NCI-H2107 (cell line): Measurements from ENCODE around the gene ZNF460.

Experiments
- DNase-seq: peaks from one replicate; lab custom pipeline; 2025; lab: John Stamatoyannopoulos, UW

Gene ZNF460

GRCh38 chr19:57280962-57281400, 696 bp downstream of the ZNF460 start:
- DNase-seq: no peak

DNA sequence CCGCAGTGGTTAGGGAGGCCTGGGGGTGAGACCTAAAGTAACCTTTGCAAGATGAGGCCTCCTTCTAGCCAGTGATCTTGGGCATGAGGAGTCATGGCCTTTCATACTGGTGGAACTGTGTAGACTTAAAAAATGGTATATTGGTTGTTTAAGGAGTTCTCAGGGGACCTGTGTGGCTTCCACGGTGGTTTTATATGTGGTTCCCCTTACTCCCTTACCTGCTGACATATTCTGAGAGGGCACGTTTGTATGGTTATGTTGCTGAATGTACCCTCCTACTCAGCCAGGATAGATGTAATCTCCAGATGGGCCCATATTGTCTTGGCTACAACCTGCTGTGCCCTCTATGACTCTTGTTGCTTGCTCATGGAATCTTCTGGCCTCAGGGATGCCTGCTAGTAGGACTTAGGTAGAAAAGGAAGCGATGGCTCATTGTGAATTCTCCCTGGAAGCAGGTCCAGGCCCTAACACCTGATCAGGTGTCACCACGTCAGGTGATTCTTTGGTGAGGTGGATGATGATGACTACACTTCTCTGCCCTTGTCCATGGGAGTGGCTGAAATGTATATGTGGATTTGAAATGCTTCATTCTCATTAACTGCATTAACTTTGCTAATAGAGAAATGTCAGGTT, 1.8 kb downstream of the ZNF460 start:
- DNase-seq: no peak

DNA sequence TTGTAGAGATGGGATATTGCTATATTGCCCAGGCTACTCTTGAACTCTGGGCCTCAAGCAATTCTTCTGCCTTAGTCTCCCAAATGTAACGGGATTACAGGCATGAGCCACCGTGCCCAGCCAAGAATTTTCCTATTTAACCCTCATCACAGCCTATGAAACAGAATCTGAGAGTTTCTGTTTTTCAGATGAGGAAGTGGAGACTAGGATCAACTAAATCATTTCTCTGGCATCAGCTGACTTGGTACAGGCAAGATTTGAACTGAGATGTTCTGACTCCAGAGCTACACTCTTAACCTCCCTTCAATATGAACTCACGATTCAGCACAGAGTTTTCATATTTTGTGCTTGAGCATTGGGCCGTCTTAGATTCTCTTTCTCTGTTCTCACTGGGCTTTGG, 8.1 kb downstream of the ZNF460 start:
- no peak for DNase-seq

- no peak for DNase-seq
These were observed 10.7 kb downstream of the ZNF460 start for GRCh38 chr19:57290970-57291369.

DNA sequence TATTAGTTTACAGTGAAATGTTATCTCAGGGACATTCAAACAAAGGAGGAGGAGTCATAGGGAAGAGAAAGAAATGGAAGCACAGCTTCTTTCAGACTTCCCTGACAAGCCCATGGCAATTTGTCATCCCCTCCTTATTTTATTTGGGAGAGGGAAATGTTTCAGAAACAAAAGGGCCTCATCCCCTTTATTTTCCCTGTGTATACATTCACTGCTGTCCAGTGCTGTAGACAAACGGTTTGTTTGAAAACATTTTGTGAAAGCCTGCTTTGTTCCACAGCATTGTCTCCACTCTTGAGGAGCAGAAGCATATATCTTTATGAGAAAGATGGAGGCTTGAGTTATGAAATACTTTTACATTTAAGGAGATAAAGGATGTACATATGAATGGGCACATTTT, 12.3 kb downstream of the ZNF460 start:
- no peak for DNase-seq

GRCh38 chr19:57293719-57294118, 13.4 kb downstream of the ZNF460 start:
- DNase-seq: no peak

- DNase-seq: peak; percentile 54
These were observed 21.8 kb downstream of the ZNF460 start for GRCh38 chr19:57302020-57302465.

- no peak for DNase-seq
These were observed 22.6 kb downstream of the ZNF460 start for GRCh38 chr19:57302727-57303401.

DNA sequence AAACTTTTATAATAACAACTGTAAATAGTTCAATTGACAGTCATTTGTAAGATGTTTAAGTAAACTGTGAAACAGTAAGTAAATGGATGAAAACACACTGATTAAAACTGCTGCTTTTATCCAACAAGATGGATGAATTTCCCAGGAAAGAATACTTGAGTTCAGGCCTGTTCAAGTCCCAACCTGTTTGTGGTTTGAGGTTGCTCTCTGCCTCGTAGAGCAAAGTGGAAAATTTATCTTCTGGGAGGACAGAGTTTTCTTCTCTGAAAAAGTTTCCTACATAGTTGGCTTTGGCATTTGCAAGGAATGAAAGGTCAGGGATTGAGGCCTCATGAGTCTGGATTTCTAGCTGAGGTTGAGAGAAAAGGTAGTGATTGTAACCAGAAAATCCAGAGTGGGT, 24.8 kb downstream of the ZNF460 start:
- DNase-seq: no peak

GRCh38 chr19:57308514-57308913, 28.2 kb downstream of the ZNF460 start:
- DNase-seq: no peak

GRCh38 chr19:57310792-57311191, 30.5 kb downstream of the ZNF460 start:
- DNase-seq: no peak

DNA sequence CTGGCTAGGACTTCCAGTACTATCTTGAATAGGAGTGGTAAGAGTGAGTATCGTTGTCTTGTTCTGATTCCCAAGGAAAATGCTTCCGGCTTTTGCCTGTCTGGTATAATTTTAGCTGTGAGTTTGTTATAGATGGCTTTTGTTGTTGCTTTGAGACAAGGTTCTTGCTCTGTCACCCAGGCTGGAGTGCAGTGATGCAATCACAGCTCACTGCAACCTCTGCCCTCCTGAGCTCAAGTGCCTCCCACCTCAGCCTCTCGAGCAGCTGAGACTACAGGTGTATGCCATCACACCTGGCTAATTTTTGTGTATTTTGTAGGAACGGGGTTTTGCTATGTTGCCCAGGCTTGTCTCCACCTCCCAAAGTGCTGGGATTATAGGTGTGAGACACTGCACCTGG, 33.9 kb downstream of the ZNF460 start:
- DNase-seq: no peak

DNA sequence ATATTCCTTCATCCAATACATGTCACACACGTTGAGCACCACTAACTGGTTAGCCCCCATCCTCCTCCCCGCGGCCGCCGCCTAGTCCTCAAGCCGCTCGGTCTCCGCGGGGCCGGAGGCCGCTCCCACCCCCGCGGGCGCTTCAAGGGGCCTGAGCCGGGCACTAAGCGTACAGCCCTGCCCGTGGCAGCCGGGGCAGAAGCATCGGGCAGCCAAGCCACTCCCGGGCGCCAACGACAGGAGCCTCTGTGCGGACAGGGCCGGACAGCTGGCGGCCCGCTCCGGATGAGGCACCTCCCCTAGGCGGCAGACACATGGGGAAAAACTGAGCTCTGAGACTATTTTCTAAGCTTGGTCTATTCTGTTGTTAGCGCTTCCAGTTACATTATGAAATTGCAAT, 37.2 kb downstream of the ZNF460 start:
- DNase-seq: no peak

DNA sequence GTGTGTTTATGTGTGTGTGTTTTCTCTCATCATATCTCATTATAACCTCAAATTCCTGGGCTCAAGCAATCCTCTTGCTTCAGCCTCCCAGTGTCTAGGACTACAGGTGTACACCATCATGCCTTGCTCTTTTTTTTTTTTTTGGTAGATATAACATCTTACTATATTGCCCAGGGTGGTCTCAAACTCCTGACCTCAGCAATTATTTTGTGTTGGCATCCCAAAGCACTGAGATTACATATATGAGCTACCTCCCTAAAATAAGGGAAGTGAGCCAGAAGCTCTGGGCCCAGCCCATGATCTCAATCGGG, 39.5 kb downstream of the ZNF460 start:
- DNase-seq: no peak

DNA sequence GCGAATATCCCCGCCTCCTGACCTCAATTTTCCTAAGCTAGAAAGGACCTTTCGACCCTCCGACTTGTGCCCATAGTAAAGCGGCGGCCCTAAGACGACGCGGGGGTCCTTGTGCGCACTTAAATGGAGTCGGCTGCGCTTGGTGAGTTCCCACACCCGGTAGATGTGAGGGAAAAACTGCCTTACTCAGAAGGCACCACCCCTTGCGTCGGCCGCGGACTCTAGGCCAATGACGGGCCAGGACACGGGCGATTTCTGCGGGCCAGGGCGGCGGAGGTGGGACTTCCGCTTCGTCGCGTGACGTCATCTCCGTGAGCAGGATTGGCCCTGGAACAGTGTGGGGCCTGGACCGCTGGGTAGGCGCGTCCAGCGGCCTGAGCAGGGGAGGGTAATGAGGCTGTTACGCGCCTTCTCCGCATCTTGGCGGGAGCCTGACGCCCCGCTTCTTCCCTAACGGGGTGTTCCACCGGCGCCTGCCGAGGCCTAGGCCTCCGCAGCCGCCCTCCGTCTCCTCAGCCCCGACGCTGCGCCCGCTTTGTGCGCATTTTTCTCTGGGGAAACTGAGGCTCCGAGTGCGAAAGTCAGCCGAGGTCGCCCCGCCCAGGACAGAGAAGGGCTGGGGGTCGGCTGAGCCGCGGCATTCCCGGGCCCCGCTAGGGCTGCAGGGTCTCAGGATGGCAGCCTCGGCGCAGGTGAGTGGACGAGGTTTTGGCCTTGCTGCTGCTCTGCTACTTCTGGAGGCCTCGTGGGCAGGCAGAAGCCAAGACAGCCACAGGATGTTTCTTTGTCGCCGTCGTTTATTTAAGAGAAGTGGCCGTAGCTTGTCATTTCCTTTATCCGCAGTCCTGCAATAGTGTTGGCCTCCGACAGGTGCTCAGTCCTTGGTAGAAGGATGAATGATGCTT, 40.1 kb downstream of the ZNF460 start, which contains the start of gene ZNF543:
Gene ZNF543 (plus strand): TSS at position 293 of the 905 bp plus-strand sequence. CDS start 382 bp downstream, at position 675.
- peak; percentile 94 for DNase-seq

- no peak for DNase-seq
These were observed 40.8 kb downstream of the ZNF460 start for GRCh38 chr19:57321116-57321515.

DNA sequence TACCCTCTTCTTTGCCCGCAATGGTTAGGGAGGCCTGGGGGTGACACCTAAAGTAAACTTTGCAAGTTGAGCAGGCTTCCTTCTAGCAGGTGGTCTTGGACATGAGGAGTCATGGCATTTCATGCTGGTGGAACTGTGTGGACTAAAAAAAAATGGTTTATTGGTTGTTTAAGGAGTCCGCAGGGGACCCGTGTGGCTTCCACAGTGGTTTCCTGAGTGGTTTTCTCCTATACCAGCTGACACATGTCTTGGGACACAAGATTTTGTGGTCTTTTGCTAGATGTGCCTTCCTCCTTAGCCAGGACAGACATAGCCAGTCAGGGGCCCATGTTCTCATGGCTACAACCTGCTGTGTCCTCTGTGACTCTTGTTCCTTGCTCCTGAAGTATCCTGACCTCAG, 41.5 kb downstream of the ZNF460 start:
- no peak for DNase-seq

DNA sequence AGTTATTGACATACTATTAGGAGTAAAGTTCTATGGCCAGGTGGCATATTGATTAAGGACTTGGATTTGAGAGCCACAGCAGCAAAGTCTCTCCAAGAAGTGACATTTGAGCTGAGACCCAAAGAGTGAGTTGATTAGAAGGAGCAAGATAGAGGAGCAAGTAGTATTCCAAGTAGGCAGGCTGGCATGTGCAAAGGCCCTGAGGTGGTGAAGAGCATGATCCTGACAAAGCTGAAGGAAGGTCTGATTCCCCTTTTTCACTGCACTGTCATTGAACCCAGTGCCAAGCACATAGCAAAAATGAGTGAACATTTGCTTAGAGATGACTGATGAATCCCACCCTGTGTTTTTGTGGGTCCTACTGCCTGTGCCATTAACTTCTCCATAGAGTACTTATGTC, 44.7 kb downstream of the ZNF460 start:
- DNase-seq: no peak

GRCh38 chr19:57327993-57328392, 47.7 kb downstream of the ZNF460 start:
- DNase-seq: no peak

DNA sequence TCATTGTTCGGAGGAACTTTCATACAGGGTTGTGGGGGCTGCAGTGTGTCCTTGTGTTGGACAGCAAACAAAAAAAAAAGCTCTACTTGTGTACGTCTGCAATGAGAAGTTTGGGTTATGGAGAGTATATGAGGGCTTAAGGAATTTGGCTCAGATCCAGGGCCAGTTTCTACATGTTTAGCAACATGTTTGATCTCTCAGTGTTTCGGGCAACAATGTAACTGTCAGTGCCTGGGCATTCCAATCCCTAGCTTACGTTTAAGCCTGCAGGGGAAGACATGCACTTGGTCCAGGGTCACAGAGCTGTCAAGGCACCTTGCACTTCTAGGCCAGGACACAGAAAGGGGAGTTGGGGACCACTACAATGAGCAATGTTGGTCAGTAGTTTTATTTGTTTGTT, 53.9 kb downstream of the ZNF460 start:
- no peak for DNase-seq

- DNase-seq: no peak
These were observed 58.6 kb downstream of the ZNF460 start for GRCh38 chr19:57338877-57339276.

- no peak for DNase-seq
These were observed 62.3 kb downstream of the ZNF460 start for GRCh38 chr19:57342582-57342981.
